GM12875 (cell line): ENCODE measurements around the gene CEBPA.

Source experiments
- H3K4me3 ChIP-seq: one replicate; pipeline ENCODE4 v1.5.1; 2011; ENCODE audit warnings: low read depth, low read length, control low read depth
- CTCF ChIP-seq: IDR thresholded peaks from 2 replicates; pipeline ENCODE4 v1.5.1; 2011; ENCODE audit warnings: low read depth, mild to moderate bottlenecking, control low read depth, inconsistent platforms, low read length, moderate library complexity, borderline replicate concordance; ENCODE audit not compliant: insufficient read depth

CEBPA gene

GRCh38 chr19:33290082-33290815 is 12.1 kb downstream of the CEBPA start:
- no peak overlapping the region for H3K4me3 ChIP-seq
- TF ChIP-seq CTCF, result no peak

GRCh38 chr19:33289261-33289660 is 13.1 kb downstream of the CEBPA start:
- no peak overlapping the region for H3K4me3 ChIP-seq
- TF ChIP-seq CTCF, result no peak

GRCh38 chr19:33288666-33289065 is 13.7 kb downstream of the CEBPA start:
- TF ChIP-seq CTCF, result no peak
- no peak overlapping the region for H3K4me3 ChIP-seq

GRCh38 chr19:33287927-33288326 is 14.4 kb downstream of the CEBPA start:
- no peak for TF ChIP-seq CTCF

GRCh38 chr19:33287438-33287837 is 14.9 kb downstream of the CEBPA start:
- TF ChIP-seq CTCF, result no peak
- H3K4me3 ChIP-seq, result no peak overlapping the region

More at GRCh38 chr19:33287927-33288326, 14.4 kb downstream of the CEBPA start:
- H3K4me3 ChIP-seq, result no peak overlapping the region

- no peak for TF ChIP-seq CTCF
These were observed 15.4 kb downstream of the CEBPA start for GRCh38 chr19:33286899-33287298.

GRCh38 chr19:33285441-33285927 is 16.9 kb downstream of the CEBPA start:
- no peak for TF ChIP-seq CTCF
- H3K4me3 ChIP-seq, result no peak overlapping the region

More at GRCh38 chr19:33286899-33287298, 15.4 kb downstream of the CEBPA start:
- H3K4me3 ChIP-seq, result no peak overlapping the region
